GM10266 (cell line): Measurements from ENCODE around the gene ARPC5L.

Experiments used
- DNase-seq: peaks from one replicate; pipeline ENCODE4 v3.0.0; 2012; ENCODE audit errors: extremely low spot score
- CTCF ChIP-seq: IDR thresholded peaks from 2 replicates; pipeline ENCODE4 v1.5.1; 2012; ENCODE audit warnings: mild to moderate bottlenecking, low read depth; ENCODE audit not compliant: control insufficient read depth, insufficient read depth; ENCODE audit errors: missing control alignments

Gene ARPC5L

GRCh38 chr9:124861342-124862229, at the start of gene ARPC5L, which contains the start of gene RPL35:
Gene ARPC5L, plus strand, starts transcription at chr9:124862130. Its CDS starts 7,161 bp downstream, at chr9:124869291.
Gene RPL35, minus strand, starts transcription at chr9:124861957. Its CDS starts 45 bp downstream, at chr9:124861912.
- TF ChIP-seq CTCF: no peak
- DNase-seq: peak; percentile 99

DNA sequence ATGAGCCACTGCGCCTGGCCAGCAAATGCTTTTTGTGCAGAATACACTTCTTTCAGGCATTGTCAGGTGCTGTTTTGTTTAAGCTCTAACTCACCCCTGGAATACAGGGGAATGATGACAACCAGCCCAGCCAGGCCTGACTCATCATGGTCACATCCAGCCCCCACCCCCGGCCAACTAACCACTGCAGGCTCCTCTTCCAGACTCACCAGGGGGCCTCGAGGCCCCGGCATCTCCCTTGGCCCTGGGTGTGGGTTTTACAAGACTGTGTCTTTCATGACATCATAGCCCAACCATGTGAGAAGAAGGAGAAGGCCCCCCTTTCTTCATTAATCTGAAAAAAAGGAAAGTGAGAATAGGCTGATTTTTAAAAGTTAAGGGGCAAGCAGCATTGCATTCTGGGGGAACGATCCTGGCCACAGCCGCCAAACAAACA, 49.5 kb upstream of the ARPC5L start:
- TF ChIP-seq CTCF: no peak
- DNase-seq: no peak

DNA sequence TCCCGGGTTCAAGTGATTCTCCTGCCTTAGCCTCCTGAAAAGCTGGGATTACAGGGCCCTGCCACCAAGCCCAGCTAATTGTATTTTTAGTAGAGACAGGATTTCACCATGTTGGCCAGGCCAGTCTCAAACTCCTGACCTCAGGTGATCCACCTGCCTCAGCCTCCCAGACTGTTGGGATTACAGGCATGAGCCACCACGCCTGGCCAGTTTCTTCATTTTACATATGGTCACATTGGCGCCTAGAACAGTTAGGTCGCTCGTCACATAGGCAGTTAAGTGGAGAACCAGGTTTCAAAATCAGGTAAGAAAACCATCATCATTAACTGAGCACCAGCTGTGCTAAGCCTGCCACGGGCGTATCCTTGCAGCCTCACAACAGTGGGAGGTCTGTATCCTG, 48.9 kb upstream of the ARPC5L start:
- DNase-seq: no peak
- TF ChIP-seq CTCF: no peak

DNA sequence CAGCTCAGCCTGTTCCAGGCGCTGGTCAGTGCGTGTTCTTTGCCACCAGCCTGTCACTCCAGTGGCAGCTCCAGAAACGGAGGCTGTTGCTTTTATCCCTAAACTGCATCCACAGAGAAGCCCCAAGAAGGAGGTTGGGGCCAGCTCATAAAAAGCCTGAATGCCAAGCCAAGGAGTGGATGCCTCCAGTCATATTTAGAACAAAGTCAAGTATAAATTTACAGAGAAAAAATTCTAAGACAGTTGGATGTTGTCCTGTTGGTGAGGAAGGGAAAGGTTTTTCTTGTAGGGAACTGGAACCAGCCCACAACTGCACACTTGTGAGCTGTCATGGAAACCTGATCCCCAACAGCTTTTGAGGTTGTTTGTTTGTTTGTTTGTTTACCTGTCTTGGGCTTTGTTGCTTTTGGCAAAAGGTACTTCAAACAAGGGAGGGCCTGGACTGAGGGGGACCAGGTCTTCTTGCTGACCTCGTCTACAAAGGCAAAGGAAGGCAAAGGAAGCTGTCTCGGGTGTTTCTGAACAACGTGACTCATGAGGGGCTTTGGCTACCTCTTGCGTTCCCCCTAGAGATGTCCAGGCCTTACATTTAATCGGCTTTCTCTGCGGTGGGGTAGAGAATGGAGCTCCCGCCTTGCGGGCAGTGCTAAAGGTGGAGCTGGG, 48.3 kb upstream of the ARPC5L start:
- no peak for TF ChIP-seq CTCF
- DNase-seq: no peak

DNA sequence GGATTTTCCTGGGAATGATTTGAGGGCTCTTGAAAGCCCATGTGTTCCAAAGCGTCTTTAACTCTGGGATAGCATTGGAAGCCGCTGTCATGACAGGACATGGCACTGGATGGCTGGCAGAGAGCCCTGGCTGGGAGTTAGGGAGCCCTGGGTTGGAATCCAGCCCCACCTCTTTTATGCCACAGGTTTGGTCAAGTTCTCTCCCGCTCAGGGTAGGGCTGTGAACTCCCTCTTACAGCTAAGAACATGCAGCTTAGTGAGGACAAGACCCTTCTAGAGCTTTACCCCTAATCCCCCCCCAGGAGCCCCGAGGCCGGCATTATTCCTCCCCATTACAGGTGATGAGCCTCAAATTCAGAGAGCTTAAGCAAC, 47.8 kb upstream of the ARPC5L start:
- TF ChIP-seq CTCF: no peak
- no peak for DNase-seq

GRCh38 chr9:124815601-124816000, 46.3 kb upstream of the ARPC5L start:
- no peak for TF ChIP-seq CTCF
- no peak for DNase-seq

DNA sequence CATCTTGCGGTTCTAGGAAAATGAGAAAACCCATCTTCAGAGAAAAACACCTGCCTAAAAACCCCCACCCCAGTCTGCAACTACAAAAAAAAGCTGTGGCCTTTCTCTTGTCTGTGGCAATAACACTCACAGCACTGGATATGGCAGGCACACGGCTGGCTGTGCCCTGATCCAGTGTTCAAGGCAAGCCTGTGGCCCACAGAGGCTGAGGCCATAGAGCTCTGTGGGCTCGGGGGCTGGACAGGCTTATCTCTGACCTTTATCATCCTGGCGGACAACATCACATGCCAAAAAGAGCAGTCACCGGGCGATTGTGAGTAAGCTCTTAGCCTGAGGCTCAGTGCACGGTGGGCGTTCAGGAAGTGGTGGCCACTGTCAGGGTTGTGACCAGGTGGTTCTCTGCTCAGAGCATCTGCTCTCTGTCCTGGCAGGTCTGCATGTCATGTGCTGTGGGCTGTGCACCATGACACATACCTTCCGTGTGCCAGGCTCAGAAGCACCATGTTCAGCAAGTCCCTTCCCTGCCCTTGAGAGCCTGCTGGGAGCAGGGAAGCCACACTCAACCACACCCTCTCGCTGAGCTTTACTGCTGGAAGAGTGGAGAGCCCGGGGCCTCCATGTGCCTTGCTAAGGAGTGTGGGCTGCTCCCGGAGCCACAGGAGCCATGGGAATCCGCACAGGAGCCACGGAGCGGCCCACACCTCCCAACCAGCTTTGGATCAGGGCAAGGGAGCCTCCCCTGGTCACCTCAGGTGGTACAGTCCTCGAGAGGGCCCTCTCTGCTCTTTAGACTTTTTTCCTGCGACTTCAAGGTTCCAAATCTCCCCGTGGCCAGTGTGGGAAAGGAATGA, 43.3 kb upstream of the ARPC5L start:
- DNase-seq: peak; percentile 58
- no peak for TF ChIP-seq CTCF
